HL-60 (cell line): ENCODE results near the gene CD93.

Experiments
- DNase-seq, 2 experiments: peaks; one replicate each; pipeline ENCODE4 v3.0.0-alpha.2; 2010 to 2020; ENCODE audit warnings: low read depth in 1 of 2, low spot score in 1 of 2
- H3K27ac ChIP-seq: fragments of 250-450 bp; sonication (Bioruptor Pico); replicated peaks from 2 replicates; pipeline ENCODE4 v1.5.1; 2020; ENCODE audit warnings: mild to moderate bottlenecking, moderate library complexity
- H3K27me3 ChIP-seq: fragments of 250-450 bp; sonication (Bioruptor Pico); 2 replicates; pipeline ENCODE4 v1.5.1; 2021; ENCODE audit warnings: mild to moderate bottlenecking, moderate library complexity; ENCODE audit not compliant: insufficient read depth, poor library complexity, severe bottlenecking
- H3K4me3 ChIP-seq: replicated peaks from 2 replicates; pipeline ENCODE4 v1.5.1; 2011; ENCODE audit warnings: mild to moderate bottlenecking, control low read depth, low read length; ENCODE audit not compliant: insufficient read depth
- CTCF ChIP-seq: IDR thresholded peaks from one replicate; pipeline ENCODE4 v1.5.1; 2011; ENCODE audit warnings: low read length, control low read depth, inconsistent platforms; ENCODE audit not compliant: insufficient read depth
- GABPA ChIP-seq: IDR thresholded peaks from 2 replicates; pipeline ENCODE4 v1.6.1; 2012; ENCODE audit warnings: low read depth
- POLR2AphosphoS5 ChIP-seq: IDR thresholded peaks from 2 replicates; pipeline ENCODE4 v1.6.1; 2012; ENCODE audit warnings: low read depth
- REST ChIP-seq: IDR thresholded peaks from 2 replicates; pipeline ENCODE4 v1.6.1; 2012; ENCODE audit warnings: low read depth; ENCODE audit not compliant: insufficient replicate concordance
- SPI1 ChIP-seq: IDR thresholded peaks from 2 replicates; pipeline ENCODE4 v1.6.1; 2012; ENCODE audit warnings: low read depth, mild to moderate bottlenecking, borderline replicate concordance

Gene CD93

GRCh38 chr20:23126281-23127061 is 40.3 kb upstream of the CD93 start:
- Histone ChIP-seq H3K27ac (peak overlapping the region; percentile 97), H3K4me3 (no peak overlapping the region), H3K27me3 (no peaks in the 10 kb centered on the region)
- peak; percentile 78 to 89 for DNase-seq
- TF ChIP-seq CTCF (no peak), SPI1 (peak; percentile 50; the same call in 1 of the 2 replicates), POLR2AphosphoS5 (peak; percentile 56)

GRCh38 chr20:23125625-23126191 is 39.6 kb upstream of the CD93 start:
- Histone ChIP-seq H3K27ac (peak overlapping the region; percentile 97), H3K27me3 (no peaks in the 10 kb centered on the region), H3K4me3 (no peak overlapping the region)
- DNase-seq = peak; percentile 100
- TF ChIP-seq REST = peak; percentile 36
- no peak; the same call in 1 of the 2 replicates for TF ChIP-seq GABPA
- peak; percentile 99 for TF ChIP-seq SPI1
- TF ChIP-seq POLR2AphosphoS5 = peak; percentile 98
- no peak for TF ChIP-seq CTCF

- H3K4me3 ChIP-seq = no peak overlapping the region
- H3K27ac ChIP-seq = peak overlapping the region; percentile 97
- peak in 1 of 2 experiments; percentile 52 for DNase-seq
- H3K27me3 ChIP-seq = no peaks in the 10 kb centered on the region
- TF ChIP-seq GABPA (no peak), CTCF (no peak), REST (no peak), SPI1 (no peak), POLR2AphosphoS5 (no peak)
These were observed 39.0 kb upstream of the CD93 start for GRCh38 chr20:23125159-23125558.
